Germinal center (tissue), 1 donor: ENCODE measurements around the gene REEP6.

Source experiments
- DNase-seq: peaks from one replicate; pipeline ENCODE4 v3.0.0; 2012; ENCODE audit warnings: mixed read lengths, low spot score

The REEP6 gene

DNA sequence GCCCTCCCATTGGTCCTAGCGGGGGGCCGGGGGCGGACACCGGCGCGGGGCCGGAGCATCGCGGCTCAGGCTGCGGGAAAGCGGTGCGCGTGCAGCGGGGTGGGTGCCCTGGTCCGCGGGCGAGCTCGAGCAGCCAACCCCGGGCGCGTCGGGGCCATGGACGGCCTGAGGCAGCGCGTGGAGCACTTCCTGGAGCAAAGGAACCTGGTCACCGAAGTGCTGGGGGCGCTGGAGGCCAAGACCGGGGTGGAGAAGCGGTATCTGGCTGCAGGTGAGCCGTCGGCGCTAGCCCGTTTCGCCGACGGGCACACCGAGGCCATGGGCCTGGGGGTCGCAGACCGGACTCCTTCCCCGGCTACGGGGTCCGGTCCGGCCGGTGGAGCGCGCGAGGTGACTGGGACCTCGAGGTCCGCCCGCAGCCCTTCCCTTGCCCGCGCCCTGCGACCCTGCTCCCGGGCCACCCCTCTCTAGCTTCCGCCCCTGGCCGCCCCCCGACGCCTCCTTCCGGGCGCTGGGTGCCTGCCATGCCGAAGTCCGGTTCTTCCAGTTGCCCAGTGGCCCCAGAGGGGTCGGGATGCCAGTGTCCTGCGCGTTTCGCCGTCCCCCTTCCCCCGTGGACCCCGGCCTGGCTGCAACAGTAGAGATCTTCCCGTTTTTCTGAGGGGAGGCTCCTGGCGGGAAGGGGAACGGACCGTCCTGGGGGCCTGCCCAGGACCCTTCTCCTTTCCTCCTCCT lies at the start of gene REEP6:
Gene REEP6 (plus strand): TSS at position 68 of the 735 bp plus-strand sequence. CDS start 89 bp downstream, at position 157.
- no peak for DNase-seq

DNA sequence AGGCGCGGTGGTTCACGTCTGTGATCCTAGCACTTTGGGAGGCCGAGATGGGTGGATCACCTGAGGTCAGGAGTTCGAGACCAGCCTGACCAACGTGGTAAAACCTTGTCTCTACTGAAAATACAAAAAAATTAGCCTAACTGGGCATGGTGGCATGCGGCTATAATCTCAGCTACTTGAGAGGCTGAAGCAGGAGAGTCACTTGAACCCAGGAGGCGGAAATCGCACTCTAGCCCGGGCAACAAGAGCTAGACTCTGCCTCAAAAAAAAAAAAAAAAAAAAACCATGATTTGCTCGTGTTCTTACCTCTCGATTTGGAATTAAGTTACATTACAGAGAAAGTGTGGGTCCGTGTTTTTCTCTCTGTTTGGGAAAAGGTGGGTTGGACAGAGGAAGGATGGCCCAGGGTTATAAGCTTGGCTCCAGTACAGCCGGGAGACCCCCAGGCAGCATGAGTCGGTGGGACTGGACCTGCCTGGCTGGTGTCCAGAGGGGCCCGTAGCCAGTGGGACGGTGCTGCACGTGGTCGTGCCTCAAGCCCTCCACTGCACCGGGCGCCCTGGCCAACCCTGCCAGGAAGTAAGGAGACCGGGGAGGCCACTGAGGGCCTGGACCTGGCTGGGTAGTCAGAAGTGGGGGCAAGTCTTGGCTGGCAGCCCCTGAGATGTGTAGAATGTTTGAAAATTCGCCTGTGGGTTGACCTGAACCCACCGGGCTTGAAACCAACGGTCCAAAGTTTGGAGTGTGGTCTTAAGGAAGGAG lies 49.1 kb upstream of the REEP6 start:
- DNase-seq = no peak

DNA sequence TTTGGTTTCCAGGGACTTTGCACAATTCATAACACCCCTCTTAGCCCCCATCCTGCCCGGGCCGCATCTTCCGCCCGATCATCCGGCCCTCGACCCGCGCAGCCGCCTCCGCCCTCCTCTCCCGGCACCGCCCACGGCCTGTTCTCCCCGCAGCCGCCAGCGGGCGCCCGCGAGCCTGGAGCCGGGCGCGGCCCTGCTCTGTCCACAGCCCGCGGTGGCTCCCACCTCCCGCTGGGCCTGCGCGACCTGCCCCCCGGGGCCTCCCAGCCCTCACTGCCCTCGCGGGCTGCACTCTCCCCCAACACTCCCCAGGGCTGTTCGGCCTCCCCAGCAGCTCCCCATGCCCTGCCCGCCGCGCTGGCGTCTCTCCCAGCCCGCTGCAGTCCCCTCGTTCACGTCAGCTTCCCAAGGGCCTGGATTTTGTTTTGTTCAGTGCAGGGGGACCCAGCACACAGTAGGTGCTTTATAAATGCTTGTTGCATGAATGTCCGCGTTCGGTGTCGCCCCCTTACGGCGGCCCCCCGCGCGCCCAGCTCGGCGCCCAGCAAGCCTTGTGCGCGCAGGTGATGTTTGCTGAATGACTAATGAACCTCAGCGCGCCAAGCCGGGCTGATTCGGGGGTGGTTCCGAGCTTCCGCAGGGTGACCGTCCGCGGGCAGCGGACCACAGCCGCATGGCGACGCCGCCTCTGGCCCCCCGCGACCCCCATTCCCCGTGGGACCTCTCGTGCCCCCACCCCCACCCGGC lies 45.6 kb upstream of the REEP6 start:
- peak; percentile 91 for DNase-seq

DNA sequence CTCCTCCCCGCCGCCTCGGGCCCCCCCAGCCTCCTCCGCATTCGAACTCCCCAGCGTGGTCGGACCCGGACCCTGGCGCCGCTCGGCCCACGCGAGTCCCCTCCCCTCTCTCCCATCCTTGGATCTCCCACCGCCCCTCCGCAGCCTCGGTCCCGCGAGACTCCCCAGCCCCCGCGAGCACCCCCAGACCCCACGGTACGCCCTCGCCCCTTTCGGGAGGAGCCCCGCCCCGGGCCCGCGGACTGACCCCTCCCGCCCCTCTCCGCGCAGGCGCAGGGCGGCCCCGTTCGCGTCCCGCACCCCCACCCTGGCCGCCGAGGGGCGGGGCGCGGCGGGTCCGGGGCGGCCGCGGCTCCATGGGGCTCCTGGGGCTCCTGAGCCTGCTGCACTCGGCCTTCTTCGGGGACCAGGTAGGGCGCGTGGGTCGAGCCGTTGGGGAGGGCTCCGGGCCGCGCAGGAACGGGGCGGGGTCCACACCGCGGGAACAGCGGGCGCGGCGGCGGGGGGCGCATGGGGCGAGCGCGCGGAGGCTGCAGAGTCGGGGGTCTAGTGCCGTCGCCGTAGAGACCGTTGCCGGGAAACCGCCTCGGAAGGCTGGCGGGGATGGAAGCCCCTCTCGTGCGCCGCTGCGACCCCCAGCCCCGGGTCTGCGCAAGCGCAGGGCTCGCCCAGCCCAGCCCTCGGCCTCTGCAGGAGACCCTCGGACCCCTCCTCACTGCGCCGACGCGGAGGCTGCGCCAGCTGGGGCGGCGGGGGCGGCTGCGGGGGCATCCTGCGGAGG lies 44.9 kb upstream of the REEP6 start:
- no peak for DNase-seq

DNA sequence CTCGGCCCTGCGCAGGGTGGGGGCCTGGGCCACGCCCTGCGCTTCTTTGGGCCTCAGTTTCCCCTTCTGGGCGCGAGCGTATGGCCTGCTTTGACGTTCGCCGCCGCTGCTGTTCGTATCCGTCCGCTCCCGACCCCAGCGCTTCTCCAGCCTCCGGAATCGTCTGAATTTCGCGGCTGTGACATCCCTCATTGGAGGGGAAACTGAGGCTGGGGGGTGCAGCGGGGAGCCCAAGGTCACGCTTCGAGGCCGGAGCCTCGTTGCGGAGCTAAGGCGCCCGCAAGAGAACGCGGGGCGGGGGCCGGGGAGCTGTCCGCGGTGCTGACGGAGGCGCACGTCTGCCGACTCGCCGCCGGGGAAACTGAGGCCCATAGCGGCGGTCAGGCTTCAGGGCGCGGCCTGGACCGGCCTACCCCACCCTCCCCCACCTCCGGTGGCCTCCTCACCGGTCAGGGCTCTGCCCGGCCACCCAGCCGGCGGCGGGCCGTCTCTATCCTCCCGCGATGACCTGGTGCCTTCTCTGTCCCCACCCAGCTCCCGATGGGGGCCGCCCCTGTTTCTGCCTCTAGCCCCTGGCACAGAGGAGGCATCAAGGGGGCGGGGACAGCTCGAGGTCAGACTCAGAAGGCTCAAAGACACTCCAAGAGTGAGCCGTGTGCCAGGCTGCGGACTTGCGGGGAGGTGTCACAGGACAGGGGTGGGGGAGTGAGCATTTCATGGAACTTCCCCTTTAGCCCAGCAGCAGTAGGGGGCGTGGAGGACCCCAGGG lies 44.1 kb upstream of the REEP6 start:
- DNase-seq = peak; percentile 5

DNA sequence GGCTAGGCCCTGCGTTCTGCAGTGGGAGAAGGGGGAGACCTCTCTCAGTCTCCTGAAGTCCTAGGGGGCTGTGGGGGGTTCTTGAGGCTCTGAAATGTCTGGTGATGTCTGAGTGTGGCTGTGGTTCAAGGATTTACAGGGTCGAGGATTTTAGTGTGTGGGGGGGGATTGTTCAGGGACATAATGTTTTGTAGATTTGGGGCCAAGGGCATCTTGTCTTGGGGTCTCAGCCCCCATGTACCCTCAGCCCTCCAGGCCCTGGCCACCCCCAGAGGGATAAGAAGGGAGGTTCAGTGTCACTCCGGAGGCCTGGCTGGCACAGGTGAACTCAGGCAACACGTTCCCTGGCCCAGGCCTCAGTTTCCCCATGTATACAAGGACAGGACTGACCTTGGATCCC lies 43.5 kb upstream of the REEP6 start:
- DNase-seq = no peak

DNA sequence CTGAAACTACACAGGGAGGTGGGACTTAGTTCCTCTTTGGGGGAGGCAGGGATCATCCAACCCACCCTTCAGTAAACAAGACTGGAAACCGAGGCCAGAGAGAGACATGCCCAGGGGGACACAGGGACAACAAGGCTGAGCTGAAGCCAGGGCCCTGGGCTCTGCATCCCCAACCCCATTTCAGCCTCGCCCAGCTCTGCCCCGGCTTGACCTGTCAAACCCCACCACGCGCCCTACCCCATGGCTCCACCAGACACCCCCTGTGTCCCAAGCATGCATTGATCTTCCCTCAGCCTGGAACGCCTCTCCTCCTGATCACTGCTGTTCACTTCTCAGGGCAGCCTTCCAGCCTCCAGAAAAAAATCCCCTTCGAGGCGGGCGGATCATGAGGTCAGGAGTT lies 43.0 kb upstream of the REEP6 start:
- no peak for DNase-seq

DNA sequence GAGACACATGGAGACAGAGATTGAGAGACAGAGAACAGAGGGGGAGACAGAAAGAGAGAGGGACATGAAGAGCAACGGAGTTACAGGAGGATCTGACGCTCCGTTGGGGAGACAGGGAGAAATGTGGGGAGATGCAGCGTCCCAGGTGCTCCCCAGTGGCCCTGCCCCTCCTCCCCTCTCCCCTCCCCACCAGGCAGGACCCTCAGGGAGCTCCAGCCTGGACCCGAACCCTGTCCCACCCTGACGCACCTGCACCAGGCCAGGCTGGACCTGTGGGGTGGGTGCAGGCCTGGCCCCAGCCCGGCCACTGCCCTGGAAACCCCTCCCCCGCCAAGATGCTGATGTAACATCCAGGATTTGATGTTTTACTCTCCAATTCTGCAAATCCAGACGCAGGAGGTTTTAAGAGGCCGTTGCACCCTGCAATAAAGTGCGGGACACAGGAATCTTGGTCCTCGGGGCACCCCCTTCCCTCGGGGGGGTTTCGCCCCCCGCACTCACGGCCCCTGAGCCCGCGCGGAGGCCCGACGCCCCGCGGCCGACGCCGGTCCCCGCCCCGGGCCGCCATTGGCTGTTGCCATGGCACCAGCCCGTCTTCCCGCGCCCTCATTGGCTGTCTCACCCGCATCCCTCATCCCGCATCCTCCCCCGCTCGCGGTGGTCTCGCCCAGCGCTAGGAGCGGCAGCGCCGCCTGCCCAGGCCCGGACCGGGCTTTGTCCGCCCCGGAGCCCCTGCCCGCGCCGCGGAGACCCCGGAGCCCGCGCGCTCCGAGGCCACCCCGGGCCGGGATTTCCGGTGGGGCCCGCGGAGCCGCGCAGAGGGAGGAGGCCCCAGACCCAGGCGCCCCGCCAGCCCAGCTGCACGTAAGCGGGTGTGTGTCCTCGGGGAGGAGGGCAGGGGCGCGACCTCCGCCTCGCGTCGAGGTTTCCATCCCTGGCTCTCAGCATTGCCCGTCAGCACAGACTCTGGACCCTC lies 41.2 kb upstream of the REEP6 start, which contains the start of gene APC2:
Gene APC2 (plus strand): TSS at position 655 of the 976 bp plus-strand sequence. CDS start 2,881 bp downstream, outside the sequence.
- peak; percentile 80 for DNase-seq

DNA sequence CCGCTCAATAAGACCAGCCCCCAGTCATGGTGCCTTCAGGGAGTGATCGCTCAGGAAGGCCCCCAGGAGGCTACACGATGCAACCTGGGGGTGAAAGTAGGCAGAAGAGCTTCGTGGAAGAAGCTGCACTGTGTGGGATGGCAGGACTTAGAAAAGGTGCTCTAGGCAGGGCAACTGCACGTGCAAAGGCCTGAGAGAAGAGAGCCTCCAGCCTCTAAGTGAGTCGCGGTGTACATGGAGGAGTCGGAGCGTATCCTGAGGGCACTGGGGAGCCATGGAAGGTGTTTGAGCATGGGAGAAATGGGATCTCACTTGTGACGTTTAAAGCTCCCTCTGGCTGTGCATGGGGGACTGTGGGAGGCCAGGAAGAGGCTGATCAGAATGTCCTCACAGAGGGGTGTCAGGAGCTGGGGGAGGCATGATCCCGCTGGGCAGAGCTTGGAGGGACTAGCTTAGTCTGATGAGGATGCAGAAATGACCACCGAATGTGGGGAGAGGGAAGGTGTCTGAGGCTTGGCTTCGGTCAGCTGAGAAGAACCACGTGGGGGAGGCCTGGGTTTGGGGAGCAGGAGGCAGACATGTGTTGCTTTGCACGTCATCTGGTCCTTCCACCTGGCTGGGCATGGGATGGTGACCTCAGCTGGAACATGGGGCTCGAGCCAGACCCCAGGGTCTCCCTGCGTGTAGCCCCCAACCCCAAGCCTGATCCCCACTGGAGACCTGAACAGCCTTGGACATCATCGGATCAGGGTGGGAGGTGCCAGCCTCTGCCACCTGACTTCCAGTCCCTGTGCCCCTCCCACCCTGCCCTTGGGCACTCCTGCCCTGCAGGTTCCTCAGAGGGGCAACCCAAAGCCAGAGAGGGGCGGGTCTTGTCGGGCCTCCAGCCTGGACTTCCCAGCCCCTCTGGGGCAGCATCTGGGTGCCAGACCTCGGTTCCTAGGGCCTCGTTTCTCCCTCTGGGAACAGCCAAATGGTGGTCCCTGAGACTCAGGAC lies 39.9 kb upstream of the REEP6 start:
- DNase-seq = no peak

DNA sequence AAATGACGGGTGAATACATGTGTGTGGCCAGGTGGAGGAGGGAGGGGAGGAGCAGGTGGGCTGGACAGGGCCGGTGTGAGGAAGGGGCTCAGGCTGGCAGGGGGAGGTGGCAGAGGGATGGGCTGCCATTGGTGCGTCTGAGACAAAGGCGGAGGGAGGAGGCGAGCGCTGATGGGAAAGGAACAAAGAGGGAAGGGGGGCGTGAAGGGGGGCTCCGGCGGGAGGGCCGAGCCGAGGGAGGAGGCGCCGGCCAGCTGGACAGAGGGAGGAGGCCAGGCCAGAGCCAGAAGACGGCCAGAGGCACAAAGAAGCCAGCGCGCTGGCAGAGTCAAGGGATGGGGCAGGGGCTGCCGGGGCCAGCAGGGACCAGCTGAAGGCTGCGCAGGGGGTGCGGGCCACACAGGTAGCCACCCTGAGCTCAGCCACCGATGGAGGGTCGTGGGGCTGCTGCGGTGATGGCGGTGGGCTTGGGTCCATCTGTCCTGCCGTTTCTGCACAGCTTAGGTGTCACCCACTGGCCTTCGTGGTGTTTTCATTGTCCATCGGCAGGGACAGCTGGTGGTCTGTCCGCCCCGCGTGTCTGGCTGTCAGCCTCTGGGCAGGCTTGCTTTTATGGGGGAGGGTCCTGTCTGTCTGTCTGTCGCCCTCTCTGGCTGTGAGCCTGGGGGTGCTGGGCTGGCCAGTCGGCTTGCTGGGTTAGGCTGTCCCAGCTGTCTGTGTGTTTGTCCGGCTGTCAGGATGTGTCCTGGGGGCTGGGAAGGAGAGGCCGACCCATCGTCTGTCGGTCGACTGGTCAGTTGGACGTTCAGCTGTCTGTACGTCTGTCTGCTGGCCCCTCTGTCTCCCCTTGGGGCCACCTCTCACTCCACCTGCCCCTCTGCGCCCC lies 38.8 kb upstream of the REEP6 start:
- no peak for DNase-seq

DNA sequence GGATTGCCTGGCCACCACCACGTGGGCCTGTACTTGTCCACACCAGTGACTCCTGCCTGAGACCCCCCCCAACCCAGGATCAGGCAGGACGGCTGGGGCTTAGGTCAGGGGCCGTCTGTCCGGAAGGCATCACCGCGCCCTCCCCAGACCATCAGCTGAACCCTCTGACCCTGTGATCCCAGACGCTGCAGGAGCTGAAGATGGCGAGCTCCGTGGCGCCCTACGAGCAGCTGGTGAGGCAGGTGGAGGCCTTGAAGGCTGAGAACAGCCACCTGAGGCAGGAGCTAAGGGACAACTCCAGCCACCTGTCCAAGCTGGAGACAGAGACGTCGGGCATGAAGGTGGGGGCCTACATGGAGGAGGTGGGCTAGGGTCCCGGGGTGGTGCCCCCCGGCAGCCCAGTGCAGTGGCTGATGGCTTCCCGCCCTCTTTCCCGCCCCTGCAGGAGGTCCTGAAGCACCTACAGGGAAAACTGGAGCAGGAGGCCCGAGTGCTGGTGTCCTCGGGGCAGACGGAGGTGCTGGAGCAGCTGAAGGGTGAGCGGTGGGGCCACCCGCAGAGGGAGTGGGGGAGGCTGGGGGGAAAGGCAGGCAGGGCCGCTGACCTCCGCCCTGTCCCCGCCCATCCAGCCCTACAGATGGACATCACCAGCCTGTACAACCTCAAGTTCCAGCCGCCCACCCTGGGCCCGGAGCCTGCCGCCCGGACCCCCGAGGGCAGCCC lies 38.0 kb upstream of the REEP6 start:
- no peak for DNase-seq

DNA sequence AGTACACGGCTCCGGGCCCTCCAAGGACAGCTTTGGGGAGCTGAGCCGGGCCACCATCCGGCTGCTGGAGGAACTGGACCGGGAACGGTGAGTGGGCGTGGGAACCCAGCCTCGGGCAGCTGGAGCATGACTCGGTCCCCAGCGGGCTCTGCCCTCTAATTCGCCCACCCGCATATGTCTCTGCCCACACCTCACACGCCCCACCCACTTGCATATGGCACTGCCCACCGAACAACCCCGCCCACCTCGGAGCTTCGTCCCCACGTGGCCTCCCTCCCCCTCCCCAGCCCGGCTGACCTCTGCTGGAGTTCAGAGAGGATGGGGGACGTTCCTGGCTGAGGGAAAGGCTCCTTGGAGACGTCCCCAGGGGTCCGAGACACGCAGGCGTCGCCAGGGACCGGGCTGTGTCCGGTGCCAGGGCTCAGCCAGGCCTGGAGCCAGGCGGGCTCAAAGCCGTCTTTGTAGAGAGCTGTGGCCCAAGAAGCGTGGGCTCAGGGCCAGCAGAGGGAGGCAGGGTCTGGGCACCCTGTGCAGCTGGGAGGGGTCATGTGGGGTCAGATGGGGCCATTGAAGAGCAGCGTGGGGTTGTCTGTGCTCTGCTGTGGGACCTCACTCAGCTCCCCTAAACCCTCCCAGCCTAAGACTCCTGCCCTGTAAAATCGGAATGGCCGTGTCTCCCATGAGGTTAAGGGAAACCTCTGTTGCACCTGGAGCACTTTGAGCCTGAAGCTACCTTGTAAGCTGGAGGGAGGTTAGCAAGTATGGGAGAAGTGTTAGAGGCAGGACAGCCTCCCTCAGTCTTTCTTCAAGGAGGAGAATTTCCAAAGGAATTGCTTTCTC lies 37.2 kb upstream of the REEP6 start:
- DNase-seq = no peak

DNA sequence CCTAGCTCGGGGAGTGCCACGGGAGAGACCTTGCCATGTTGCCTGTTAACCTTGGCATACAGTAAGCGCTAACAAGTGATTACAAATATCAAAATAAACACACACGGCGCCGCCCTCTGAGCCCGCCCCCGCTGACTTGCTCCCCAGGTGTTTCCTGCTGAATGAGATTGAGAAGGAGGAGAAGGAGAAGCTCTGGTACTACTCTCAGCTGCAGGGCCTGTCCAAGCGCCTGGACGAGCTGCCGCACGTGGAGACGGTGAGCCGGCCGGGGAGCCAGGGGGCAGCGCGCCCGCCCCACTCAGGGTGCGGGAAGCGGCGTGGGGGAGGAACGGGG lies 36.0 kb upstream of the REEP6 start:
- no peak for DNase-seq

DNA sequence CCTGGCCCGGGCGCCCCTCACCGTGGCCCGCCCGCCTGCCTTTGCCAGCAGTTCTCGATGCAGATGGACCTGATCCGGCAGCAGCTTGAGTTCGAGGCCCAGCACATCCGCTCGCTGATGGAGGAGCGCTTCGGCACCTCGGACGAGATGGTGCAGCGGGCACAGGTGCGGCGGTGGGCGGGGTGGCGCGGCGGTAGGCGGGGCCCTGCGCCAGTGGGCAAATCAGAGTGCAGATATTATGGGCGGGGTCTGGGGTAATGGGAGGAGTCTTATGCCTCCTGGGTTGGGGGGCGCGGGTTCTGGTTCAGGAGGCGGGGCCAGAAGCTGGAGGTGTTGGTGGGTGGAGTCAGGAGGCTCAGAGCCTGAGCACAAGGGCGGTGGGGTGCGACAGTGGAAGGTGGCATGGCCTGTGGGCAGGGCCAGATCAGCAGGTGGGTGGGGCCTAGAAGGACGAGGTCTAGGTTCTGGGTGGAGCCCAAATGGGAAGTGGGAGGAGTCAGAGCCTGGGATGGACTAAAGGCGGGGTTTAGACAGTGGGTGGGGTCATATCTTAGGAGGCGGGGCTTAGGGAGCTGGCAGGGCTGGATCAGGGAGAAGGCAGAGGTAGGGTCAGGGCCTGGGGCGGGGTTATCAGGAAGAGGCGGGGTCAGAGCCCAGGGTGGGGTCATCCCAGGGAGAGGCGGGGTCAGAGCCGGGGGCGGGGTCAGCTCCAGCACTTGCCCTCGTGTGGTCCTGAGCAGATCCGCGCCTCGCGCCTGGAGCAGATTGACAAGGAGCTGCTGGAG lies 35.5 kb upstream of the REEP6 start:
- peak; percentile 87 for DNase-seq
